OCI-LY7 (cell line): Measurements from ENCODE around the gene OTUD3. TPM values are rescaled to one million over a fixed set of nuclear protein-coding genes. Genes with fewer than 3 reads are reported as not detected.

ENCODE experiments used
- BruUV-seq: library from RNA; stranded (reverse); fragments of 400-500 nt; replicated peaks from 2 replicates; lab custom pipeline; 2021; lab: Mats Ljungman, UMichigan
- CTCF ChIA-PET: fragments of 300-600 bp; sonication (Branson Sonifier 250); formaldehyde crosslinking; loops from one replicate; lab custom pipeline; 2022; ENCODE audit warnings: antibody characterized with exemption; ENCODE audit not compliant: unreplicated experiment; lab: Charles Lee
- POLR2A ChIA-PET: fragments of 300-600 bp; sonication (Branson Sonifier 250); formaldehyde crosslinking; loops from one replicate; lab custom pipeline; 2022; ENCODE audit warnings: antibody characterized with exemption; lab: Charles Lee
- DNase-seq: peaks from one replicate; pipeline ENCODE4 v3.0.0-alpha.2; 2015; ENCODE audit warnings: low spot score
- H2AFZ ChIP-seq: fragments of 200-600 bp; sonication (generic), shearing (Covaris generic); 2 replicates; pipeline ENCODE4 v1.6.1; 2014; ENCODE audit warnings: mild to moderate bottlenecking, antibody characterized with exemption, low read length, moderate library complexity
- H3K27ac ChIP-seq: fragments of 200-600 bp; sonication (generic); 2 replicates; pipeline ENCODE4 v1.5.1; 2014; ENCODE audit warnings: mixed run types, low read depth, mild to moderate bottlenecking, moderate library complexity, low read length, inconsistent platforms; ENCODE audit not compliant: poor library complexity, severe bottlenecking
- H3K36me3 ChIP-seq: fragments of 200-600 bp; sonication (generic); 2 replicates; pipeline ENCODE4 v1.6.1; 2014; ENCODE audit warnings: mild to moderate bottlenecking, antibody characterized with exemption, low read length, moderate library complexity, mixed read lengths; ENCODE audit not compliant: insufficient read depth
- H3K4me1 ChIP-seq: fragments of 200-600 bp; sonication (generic); 2 replicates; pipeline ENCODE4 v1.5.1; 2014; ENCODE audit warnings: mild to moderate bottlenecking, low read length; ENCODE audit not compliant: insufficient read depth, poor library complexity, severe bottlenecking
- H3K4me2 ChIP-seq: fragments of 200-600 bp; sonication (generic); 2 replicates; pipeline ENCODE4 v1.6.1; 2014; ENCODE audit warnings: mild to moderate bottlenecking, low read length
- H3K4me3 ChIP-seq: fragments of 200-600 bp; sonication (generic); 2 replicates; pipeline ENCODE4 v1.5.1; 2014; ENCODE audit warnings: mild to moderate bottlenecking, low read depth, low read length; ENCODE audit not compliant: poor library complexity, severe bottlenecking
- H3K79me2 ChIP-seq: fragments of 200-600 bp; sonication (generic); 2 replicates; pipeline ENCODE4 v1.6.1; 2016; ENCODE audit warnings: low read depth, mild to moderate bottlenecking, low read length, moderate library complexity, mixed read lengths; ENCODE audit not compliant: insufficient read depth
- H3K9me2 ChIP-seq: fragments of 200-600 bp; sonication (generic); 2 replicates; pipeline ENCODE4 v1.6.1; 2016; ENCODE audit warnings: mild to moderate bottlenecking, low read length, mixed read lengths; ENCODE audit not compliant: insufficient read depth
- H3K9me3 ChIP-seq: fragments of 200-600 bp; sonication (generic); 2 replicates; pipeline ENCODE4 v1.6.1; 2014; ENCODE audit warnings: mild to moderate bottlenecking, mixed run types, low read length, mixed read lengths
- H4K20me1 ChIP-seq: fragments of 200-600 bp; sonication (generic); 2 replicates; pipeline ENCODE4 v1.6.1; 2014; ENCODE audit warnings: mild to moderate bottlenecking, antibody characterized with exemption, low read length, moderate library complexity, mixed read lengths; ENCODE audit not compliant: insufficient read depth
- EZH2phosphoT487 ChIP-seq: fragments of 200-600 bp; sonication (generic); IDR thresholded peaks from 2 replicates; pipeline ENCODE4 v1.6.1; 2018; ENCODE audit warnings: low read depth, borderline replicate concordance, mild to moderate bottlenecking, mixed run types, antibody characterized with exemption, low read length, moderate library complexity, mixed read lengths
- intact Hi-C: fragments of 100-400 bp; cut with micrococcal nuclease; formaldehyde crosslinking; loops from one replicate; pipeline ENCODE4 v1.10.0; 2022; ENCODE audit not compliant: unreplicated experiment
- total RNA-seq, 2 experiments: library from RNA; depleted of rRNA in 1 of 2; stranded (reverse); fragments of >200 nt in 1 of 2; shearing (Covaris generic) in 1 of 2; gene quantifications; 2 replicates each; pipeline ENCODE4 v1.2.3, GENCODE V29; 2014 to 2022
- TF ChIP-seq, protein P1 (sequence below): fragments of 200-600 bp; sonication (generic); conservative IDR thresholded peaks from 2 replicates; pipeline ENCODE4 v1.5.1; 2014; ENCODE audit warnings: mild to moderate bottlenecking, antibody characterized with exemption, low read length, moderate library complexity, mixed read lengths

OTUD3 gene
- total RNA-seq, 2 experiments from 2014 or later, result 7.3 to 14.7 TPM

GRCh38 chr1:19861034-19861433 lies 21.2 kb upstream of the OTUD3 start:
- Histone ChIP-seq H3K4me2 (no peak overlapping the region), H3K4me3 (no peak overlapping the region), H3K9me2 (no peaks in the 10 kb centered on the region), H3K79me2 (no peaks in the 10 kb centered on the region), H4K20me1 (no peaks in the 10 kb centered on the region), H3K9me3 (no peaks in the 10 kb centered on the region), H2AFZ (no peak overlapping the region), H3K4me1 (no peaks in the 10 kb centered on the region), H3K27ac (no peak overlapping the region), H3K36me3 (no peaks in the 10 kb centered on the region)
- DNase-seq, result no peak
- ChIA-PET POLR2A (no interaction called here), CTCF (no interaction called here)
- intact Hi-C loops, result no loop called here
- TF ChIP-seq, protein P1, sequence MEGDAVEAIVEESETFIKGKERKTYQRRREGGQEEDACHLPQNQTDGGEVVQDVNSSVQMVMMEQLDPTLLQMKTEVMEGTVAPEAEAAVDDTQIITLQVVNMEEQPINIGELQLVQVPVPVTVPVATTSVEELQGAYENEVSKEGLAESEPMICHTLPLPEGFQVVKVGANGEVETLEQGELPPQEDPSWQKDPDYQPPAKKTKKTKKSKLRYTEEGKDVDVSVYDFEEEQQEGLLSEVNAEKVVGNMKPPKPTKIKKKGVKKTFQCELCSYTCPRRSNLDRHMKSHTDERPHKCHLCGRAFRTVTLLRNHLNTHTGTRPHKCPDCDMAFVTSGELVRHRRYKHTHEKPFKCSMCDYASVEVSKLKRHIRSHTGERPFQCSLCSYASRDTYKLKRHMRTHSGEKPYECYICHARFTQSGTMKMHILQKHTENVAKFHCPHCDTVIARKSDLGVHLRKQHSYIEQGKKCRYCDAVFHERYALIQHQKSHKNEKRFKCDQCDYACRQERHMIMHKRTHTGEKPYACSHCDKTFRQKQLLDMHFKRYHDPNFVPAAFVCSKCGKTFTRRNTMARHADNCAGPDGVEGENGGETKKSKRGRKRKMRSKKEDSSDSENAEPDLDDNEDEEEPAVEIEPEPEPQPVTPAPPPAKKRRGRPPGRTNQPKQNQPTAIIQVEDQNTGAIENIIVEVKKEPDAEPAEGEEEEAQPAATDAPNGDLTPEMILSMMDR, result no peak
- no peak for TF ChIP-seq EZH2phosphoT487
- no TSS peak for BruUV-seq

- H2AFZ ChIP-seq, result no peak overlapping the region
- no peaks in the 10 kb centered on the region for H3K9me2 ChIP-seq
- H4K20me1 ChIP-seq, result no peaks in the 10 kb centered on the region
- no peaks in the 10 kb centered on the region for H3K36me3 ChIP-seq
- no peak overlapping the region for H3K27ac ChIP-seq
- BruUV-seq, result no TSS peak
- no peak for TF ChIP-seq EZH2phosphoT487
- TF ChIP-seq, protein P1, result no peak
- no peaks in the 10 kb centered on the region for H3K4me1 ChIP-seq
- CTCF ChIA-PET, result no interaction called here
- no peaks in the 10 kb centered on the region for H3K79me2 ChIP-seq
- no peak for DNase-seq
- POLR2A ChIA-PET, result interaction anchor here (0.5 to 0.6 kb wide), 2 partner anchors 12 to 1892 kb away, joined by 3 read pairs; no protein-coding TSS in a partner anchor
- no peak overlapping the region for H3K4me2 ChIP-seq
- intact Hi-C loops, result no loop called here
- H3K9me3 ChIP-seq, result no peaks in the 10 kb centered on the region
- no peak overlapping the region for H3K4me3 ChIP-seq
Observed at GRCh38 chr1:19861842-19862530, 20.2 kb upstream of the OTUD3 start.

DNA sequence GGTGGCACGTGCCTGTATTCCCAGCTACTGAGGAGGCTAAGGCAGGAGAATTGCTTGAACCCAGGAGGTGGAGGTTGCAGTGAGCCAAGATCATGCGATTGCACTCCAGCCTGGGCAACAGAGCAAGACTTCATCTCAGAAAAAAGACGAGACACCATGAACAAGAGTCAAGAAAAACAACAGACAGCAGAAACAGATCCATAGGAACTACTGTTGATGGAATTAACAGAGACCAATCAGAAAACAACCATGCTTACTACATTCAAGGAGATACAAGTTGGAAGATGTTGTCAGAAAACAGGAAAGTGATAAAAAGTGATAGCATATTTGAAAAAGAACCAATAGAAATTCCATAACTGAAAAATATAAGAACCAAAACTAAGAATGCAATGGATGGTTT lies 19.3 kb upstream of the OTUD3 start:
- Histone ChIP-seq H4K20me1 (no peaks in the 10 kb centered on the region), H2AFZ (no peak overlapping the region), H3K4me2 (no peak overlapping the region), H3K9me3 (no peaks in the 10 kb centered on the region), H3K9me2 (no peaks in the 10 kb centered on the region), H3K4me1 (no peaks in the 10 kb centered on the region), H3K27ac (no peak overlapping the region), H3K36me3 (no peaks in the 10 kb centered on the region), H3K4me3 (no peak overlapping the region), H3K79me2 (no peaks in the 10 kb centered on the region)
- no TSS peak for BruUV-seq
- ChIA-PET POLR2A (no interaction called here), CTCF (no interaction called here)
- intact Hi-C loops, result no loop called here
- DNase-seq, result no peak
- TF ChIP-seq EZH2phosphoT487, result no peak
- TF ChIP-seq, protein P1, result no peak
